Vagina (tissue), 2 donors: ENCODE results near the gene PSME1. TPM values are rescaled to one million over a fixed set of nuclear protein-coding genes. Genes with fewer than 3 reads are reported as not detected.

Source experiments
- DNase-seq, 2 donors: peaks; one replicate each; pipeline ENCODE4 v3.0.0-alpha.2; 2017; ENCODE audit errors: extremely low spot score in 2 of 2
- H3K27ac ChIP-seq: fragments of 200-600 bp; sonication (generic); one replicate; pipeline ENCODE4 v1.5.1; 2019
- H3K27me3 ChIP-seq: fragments of 200-600 bp; sonication (generic); one replicate; pipeline ENCODE4 v1.5.1; 2019
- H3K36me3 ChIP-seq, 2 donors: fragments of 200-600 bp; sonication (generic); one replicate each; pipeline ENCODE4 v1.5.1; 2017 to 2019
- H3K4me1 ChIP-seq: fragments of 200-600 bp; sonication (generic); one replicate; pipeline ENCODE4 v1.5.1; 2019
- H3K4me3 ChIP-seq, 2 donors: fragments of 200-600 bp; sonication (generic); 1 replicate in 1 of 2; 2 replicates in 1 of 2; pipeline ENCODE4 v1.5.1; 2016 to 2019
- H3K9me3 ChIP-seq: fragments of 200-600 bp; sonication (generic); one replicate; pipeline ENCODE4 v1.5.1; 2019
- POLR2A ChIP-seq, 2 donors: fragments of 450-650 bp; IDR thresholded peaks; one replicate each; pipeline ENCODE4 v1.6.1; 2017; ENCODE audit warnings: antibody characterized with exemption in 2 of 2, mild to moderate bottlenecking in 2 of 2, moderate library complexity in 2 of 2
- POLR2AphosphoS5 ChIP-seq, 2 donors: sonication (generic); formaldehyde crosslinking; IDR thresholded peaks; one replicate each; pipeline ENCODE4 v1.9.0; 2017; ENCODE audit warnings: antibody characterized with exemption in 2 of 2, mild to moderate bottlenecking in 2 of 2, low read depth in 1 of 2; ENCODE audit not compliant: insufficient read depth in 1 of 2
- intact Hi-C: fragments of 100-400 bp; cut with DNase I; formaldehyde crosslinking; loops from one replicate; pipeline ENCODE4 v1.15.1; 2023
- total RNA-seq: library from RNA; depleted of rRNA; stranded (reverse); fragments of >200 nt; gene quantifications from one replicate; pipeline ENCODE4 v1.2.3, GENCODE V29; 2016
- TF ChIP-seq, protein P1 (sequence below), 3 experiments: fragments of 450-650 bp in 2 of 3; fragments of 200-600 bp in 1 of 3; sonication (generic) in 1 of 3; IDR thresholded peaks; one replicate each; pipeline ENCODE4 v1.5.1; 2017 to 2019; ENCODE audit warnings: antibody characterized with exemption in 3 of 3, mild to moderate bottlenecking in 2 of 3, moderate library complexity in 2 of 3

Gene PSME1
- total RNA-seq, 1 donor from 2014 or later: 118 TPM

DNA sequence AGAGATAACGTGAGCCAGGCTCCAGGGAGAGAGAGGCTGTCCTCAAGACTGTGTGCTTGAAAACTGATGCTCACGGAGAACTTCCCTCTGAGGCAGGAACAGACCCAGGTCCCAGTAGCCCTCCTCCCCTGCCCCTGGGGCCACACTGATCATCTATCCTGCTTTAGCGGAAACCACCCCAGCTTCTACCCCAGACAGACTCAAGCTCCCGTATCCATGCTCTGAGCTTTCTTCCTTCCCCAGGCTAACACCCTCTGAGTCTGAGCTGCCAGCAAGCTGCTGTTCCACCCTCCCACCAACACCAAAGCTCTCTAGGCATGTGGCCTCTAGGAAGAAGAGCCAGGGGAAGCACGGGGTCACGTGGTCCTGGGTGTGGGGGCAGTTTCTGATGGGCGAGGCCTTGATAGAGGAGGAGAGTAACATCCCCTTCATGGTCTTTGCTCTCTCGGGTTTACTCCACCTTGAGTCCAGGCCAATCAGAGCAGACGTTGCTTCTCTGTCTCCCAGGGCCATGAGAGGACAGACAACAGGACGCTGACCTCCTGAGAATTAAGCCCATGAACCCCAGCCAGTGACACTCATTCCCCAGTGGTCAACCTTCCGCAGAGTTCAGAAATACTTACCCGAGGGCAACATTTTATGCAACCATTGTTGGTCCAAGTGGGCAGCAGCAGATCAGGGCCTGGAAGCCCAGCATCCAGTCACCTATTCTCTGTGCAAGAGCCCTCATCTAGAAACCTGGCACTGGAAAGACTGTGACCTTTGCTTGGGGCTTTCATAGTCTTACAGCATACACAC, 40.5 kb upstream of the PSME1 start:
- intact Hi-C loops: no loop called here
- peak overlapping the region; percentile 95 to 96 for H3K4me3 ChIP-seq
- no peaks in the 10 kb centered on the region for H3K9me3 ChIP-seq
- DNase-seq: no peak
- no peaks in the 10 kb centered on the region for H3K36me3 ChIP-seq
- no peaks in the 10 kb centered on the region for H3K27me3 ChIP-seq
- H3K4me1 ChIP-seq: peaks cover 23% of the 10 kb centered on the region
- H3K27ac ChIP-seq: peak overlapping the region; percentile 93
- no peak for TF ChIP-seq POLR2A (IDR thresholded peaks at IDR 0.05)
- TF ChIP-seq, protein P1, sequence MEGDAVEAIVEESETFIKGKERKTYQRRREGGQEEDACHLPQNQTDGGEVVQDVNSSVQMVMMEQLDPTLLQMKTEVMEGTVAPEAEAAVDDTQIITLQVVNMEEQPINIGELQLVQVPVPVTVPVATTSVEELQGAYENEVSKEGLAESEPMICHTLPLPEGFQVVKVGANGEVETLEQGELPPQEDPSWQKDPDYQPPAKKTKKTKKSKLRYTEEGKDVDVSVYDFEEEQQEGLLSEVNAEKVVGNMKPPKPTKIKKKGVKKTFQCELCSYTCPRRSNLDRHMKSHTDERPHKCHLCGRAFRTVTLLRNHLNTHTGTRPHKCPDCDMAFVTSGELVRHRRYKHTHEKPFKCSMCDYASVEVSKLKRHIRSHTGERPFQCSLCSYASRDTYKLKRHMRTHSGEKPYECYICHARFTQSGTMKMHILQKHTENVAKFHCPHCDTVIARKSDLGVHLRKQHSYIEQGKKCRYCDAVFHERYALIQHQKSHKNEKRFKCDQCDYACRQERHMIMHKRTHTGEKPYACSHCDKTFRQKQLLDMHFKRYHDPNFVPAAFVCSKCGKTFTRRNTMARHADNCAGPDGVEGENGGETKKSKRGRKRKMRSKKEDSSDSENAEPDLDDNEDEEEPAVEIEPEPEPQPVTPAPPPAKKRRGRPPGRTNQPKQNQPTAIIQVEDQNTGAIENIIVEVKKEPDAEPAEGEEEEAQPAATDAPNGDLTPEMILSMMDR (IDR thresholded peaks at IDR 0.05): no peak
- no peak for TF ChIP-seq POLR2AphosphoS5 (IDR thresholded peaks at IDR 0.05; ENCODE audit: insufficient read depth in 1 of 2, low read depth in 1 of 2)

DNA sequence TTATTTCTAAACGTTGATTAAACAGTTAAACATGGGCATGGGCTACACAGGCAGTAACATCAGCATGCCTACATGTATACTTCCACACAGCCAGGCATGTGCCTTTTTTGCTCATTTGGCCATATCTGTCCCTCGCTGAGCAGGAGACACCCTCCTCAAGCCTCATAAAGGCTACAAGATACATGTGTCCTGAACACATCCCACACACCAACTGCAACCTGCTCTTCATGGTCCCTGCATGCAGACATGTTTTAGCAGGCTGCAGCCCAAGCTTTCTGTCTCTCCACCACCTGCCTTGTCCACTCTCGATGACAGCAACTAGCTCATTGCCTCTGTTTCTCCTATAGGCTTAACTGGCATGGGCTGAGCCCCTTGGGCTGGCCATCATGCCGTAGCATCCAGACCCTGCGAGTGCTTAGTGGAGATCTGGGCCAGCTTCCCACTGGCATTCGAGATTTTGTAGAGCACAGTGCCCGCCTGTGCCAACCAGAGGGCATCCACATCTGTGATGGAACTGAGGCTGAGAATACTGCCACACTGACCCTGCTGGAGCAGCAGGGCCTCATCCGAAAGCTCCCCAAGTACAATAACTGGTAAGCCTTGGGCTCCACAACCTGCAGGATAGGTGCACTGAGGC, 39.3 kb upstream of the PSME1 start:
- intact Hi-C loops: no loop called here
- no peak for DNase-seq
- no peak for TF ChIP-seq POLR2AphosphoS5 (IDR thresholded peaks at IDR 0.05; ENCODE audit: insufficient read depth in 1 of 2, low read depth in 1 of 2)
- no peak for TF ChIP-seq POLR2A (IDR thresholded peaks at IDR 0.05)
- TF ChIP-seq, protein P1 (IDR thresholded peaks at IDR 0.05): no peak
- Histone ChIP-seq H3K36me3 (no peaks in the 10 kb centered on the region), H3K9me3 (no peaks in the 10 kb centered on the region), H3K27me3 (no peaks in the 10 kb centered on the region), H3K4me1 (peaks cover 23% of the 10 kb centered on the region), H3K4me3 (no peak overlapping the region), H3K27ac (no peak overlapping the region)

DNA sequence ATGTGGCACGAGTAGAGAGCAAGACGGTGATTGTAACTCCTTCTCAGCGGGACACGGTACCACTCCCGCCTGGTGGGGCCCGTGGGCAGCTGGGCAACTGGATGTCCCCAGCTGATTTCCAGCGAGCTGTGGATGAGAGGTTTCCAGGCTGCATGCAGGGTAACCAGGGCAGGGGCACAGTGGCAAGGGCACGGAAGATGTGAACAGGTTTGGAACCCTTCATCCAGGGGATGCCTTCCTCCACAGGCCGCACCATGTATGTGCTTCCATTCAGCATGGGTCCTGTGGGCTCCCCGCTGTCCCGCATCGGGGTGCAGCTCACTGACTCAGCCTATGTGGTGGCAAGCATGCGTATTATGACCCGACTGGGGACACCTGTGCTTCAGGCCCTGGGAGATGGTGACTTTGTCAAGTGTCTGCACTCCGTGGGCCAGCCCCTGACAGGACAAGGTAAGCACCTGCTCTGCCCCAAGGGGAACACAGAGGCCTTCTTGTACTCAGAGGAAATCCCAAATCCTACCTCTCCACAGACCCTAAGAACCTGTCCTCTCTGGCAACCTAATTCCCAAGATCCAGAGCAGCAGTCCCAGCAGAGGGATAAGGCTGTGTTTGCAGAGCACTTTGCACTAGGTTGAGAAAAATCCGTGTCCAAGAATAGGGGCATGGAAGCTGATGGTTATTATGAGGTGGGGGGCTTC, 37.6 kb upstream of the PSME1 start:
- no peak overlapping the region for H3K27ac ChIP-seq
- no peaks in the 10 kb centered on the region for H3K36me3 ChIP-seq
- intact Hi-C loops: no loop called here
- no peaks in the 10 kb centered on the region for H3K9me3 ChIP-seq
- no peaks in the 10 kb centered on the region for H3K27me3 ChIP-seq
- H3K4me1 ChIP-seq: peaks cover 18% of the 10 kb centered on the region
- H3K4me3 ChIP-seq: no peak overlapping the region
- TF ChIP-seq POLR2AphosphoS5 (IDR thresholded peaks at IDR 0.05; ENCODE audit: insufficient read depth in 1 of 2, low read depth in 1 of 2) (no peak), POLR2A (IDR thresholded peaks at IDR 0.05) (no peak)
- TF ChIP-seq, protein P1 (IDR thresholded peaks at IDR 0.05): no peak
- no peak for DNase-seq

DNA sequence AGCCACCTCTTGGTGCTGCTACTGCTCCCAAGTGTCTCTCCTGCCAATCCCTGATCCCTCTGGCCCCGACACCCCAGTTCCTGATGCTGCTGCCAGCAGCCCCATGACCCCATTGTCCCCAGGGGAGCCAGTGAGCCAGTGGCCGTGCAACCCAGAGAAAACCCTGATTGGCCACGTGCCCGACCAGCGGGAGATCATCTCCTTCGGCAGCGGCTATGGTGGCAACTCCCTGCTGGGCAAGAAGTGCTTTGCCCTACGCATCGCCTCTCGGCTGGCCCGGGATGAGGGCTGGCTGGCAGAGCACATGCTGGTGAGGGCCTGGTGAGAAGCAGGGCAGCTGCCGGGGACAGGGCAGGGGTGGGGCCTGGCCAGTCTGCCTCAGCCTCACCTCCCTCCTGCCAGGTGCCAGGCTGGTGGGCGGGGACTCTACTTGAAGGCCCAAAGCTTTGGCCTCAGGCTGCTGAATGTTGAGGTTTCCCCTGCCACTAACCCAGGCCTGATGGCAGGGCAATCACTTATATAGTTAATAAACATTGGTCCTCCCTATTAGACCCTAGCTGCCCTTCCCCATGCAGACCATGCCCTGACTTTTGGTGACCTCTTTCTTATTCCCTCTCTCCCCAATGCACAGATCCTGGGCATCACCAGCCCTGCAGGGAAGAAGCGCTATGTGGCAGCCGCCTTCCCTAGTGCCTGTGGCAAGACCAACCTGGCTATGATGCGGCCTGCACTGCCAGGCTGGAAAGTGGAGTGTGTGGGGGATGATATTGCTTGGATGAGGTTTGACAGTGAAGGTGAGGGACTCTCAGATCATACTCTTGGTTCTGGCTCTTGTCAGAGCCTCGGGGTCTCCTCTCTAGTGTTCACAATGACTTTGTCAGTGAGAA, 36.8 kb upstream of the PSME1 start:
- H3K36me3 ChIP-seq: no peaks in the 10 kb centered on the region
- TF ChIP-seq, protein P1 (IDR thresholded peaks at IDR 0.05): no peak
- no peak for TF ChIP-seq POLR2A (IDR thresholded peaks at IDR 0.05)
- TF ChIP-seq POLR2AphosphoS5 (IDR thresholded peaks at IDR 0.05; ENCODE audit: insufficient read depth in 1 of 2, low read depth in 1 of 2): no peak
- no peaks in the 10 kb centered on the region for H3K27me3 ChIP-seq
- intact Hi-C loops: no loop called here
- H3K27ac ChIP-seq: no peak overlapping the region
- peaks cover 14% of the 10 kb centered on the region for H3K4me1 ChIP-seq
- no peak overlapping the region for H3K4me3 ChIP-seq
- no peaks in the 10 kb centered on the region for H3K9me3 ChIP-seq
- no peak for DNase-seq
